Stomach smooth muscle (tissue), 2 donors: ENCODE results near the gene NKPD1.
A peak's percentile ranks its signal among the peaks of the same experiment; 100 is the strongest.

ENCODE experiments used
- H3K27ac ChIP-seq: one replicate; pipeline ENCODE4 v1.7.0; 2013; ENCODE audit warnings: mild to moderate bottlenecking, low read length, inconsistent platforms
- H3K27me3 ChIP-seq, 2 donors: one replicate each; pipeline ENCODE4 v1.7.0; 2013; ENCODE audit warnings: low read length in 2 of 2; ENCODE audit not compliant: insufficient read depth in 2 of 2, control insufficient read depth in 1 of 2
- H3K36me3 ChIP-seq, 2 donors: one replicate each; pipeline ENCODE4 v1.7.0; 2013; ENCODE audit warnings: low read length in 2 of 2; ENCODE audit not compliant: control insufficient read depth in 2 of 2, insufficient read depth in 2 of 2
- H3K4me1 ChIP-seq: one replicate; pipeline ENCODE4 v1.7.0; 2013; ENCODE audit warnings: low read length; ENCODE audit not compliant: control insufficient read depth, insufficient read depth
- H3K4me3 ChIP-seq, 2 donors: one replicate each; pipeline ENCODE4 v1.7.0; 2013; ENCODE audit warnings: low read length in 2 of 2
- H3K9ac ChIP-seq, 2 donors: one replicate each; pipeline ENCODE4 v1.7.0; 2013; ENCODE audit warnings: low read length in 2 of 2, mild to moderate bottlenecking in 1 of 2
- H3K9me3 ChIP-seq, 2 donors: one replicate each; pipeline ENCODE4 v1.7.0; 2013; ENCODE audit warnings: low read length in 2 of 2; ENCODE audit not compliant: control insufficient read depth in 2 of 2
- donor health status: healthy.
- donor health status: Pancreatic carcinoma.

The NKPD1 gene

DNA sequence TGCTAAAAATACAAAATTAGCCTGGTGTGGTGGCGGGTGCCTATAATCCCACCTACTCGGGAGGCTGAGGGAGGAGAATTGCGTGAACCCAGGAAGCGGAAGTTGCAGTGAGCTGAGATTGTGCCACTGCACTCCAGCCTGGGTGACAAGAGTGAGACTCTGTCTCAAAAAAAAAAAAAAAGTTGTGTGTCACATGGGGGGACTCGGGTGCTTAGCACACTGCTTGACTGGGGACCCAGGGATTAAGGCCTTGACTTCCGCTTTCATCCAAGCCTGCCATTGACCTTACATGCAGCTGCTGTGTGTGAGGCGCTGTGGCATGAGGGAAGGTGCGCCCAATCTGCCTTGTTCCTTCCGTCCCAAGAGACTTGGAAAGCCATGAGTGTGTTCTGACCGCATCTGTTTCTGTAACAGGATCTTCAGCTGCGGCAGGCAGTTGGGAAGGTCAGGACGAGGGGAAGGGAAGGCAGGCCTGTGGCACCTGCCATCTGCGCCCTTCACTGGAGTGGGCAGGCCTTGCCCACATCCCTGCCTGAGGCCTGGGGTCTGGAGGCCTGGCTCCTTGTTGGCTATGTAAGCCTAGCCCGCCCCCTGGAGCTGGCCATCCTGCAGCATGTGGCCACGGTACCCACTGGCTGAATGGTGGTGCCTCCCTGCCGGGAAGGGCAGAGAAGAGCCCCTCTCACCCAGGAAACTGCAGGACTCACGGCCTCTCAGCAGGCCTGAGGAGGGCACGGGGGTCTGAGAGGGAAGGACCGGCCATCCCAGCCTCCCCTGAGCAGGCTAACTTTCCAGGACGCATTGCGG lies 44.8 kb downstream of the NKPD1 start:
- Histone ChIP-seq H3K4me1 (peaks cover 5% of the 10 kb centered on the region), H3K27me3 (no peaks in the 10 kb centered on the region), H3K4me3 (no peak overlapping the region), H3K9me3 (no peaks in the 10 kb centered on the region), H3K9ac (no peak overlapping the region), H3K27ac (no peak overlapping the region), H3K36me3 (no peaks in the 10 kb centered on the region)

DNA sequence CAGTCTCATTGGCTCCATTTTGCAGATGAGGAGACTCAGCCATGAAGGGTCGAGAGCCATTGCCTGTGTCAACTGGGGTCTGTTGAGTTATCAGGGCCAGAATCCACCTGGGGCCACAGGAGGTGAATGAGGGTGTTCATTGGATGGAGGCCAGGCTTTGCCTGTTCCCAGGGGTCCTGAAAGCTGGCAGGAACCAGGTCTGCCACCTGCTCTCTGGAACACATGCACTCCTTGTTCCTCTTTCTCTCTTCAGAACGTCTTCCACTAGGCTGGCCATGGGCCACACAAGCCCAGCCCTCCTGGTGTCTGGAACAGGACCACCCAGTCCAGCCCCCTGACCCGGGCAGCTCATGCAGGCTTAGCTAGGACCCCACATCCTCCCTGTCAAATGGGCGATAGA lies 46.7 kb downstream of the NKPD1 start:
- no peak overlapping the region for H3K9ac ChIP-seq
- no peaks in the 10 kb centered on the region for H3K9me3 ChIP-seq
- peaks cover 5% of the 10 kb centered on the region for H3K4me1 ChIP-seq
- no peaks in the 10 kb centered on the region for H3K36me3 ChIP-seq
- no peak overlapping the region for H3K4me3 ChIP-seq
- H3K27ac ChIP-seq = no peak overlapping the region
- no peaks in the 10 kb centered on the region for H3K27me3 ChIP-seq

DNA sequence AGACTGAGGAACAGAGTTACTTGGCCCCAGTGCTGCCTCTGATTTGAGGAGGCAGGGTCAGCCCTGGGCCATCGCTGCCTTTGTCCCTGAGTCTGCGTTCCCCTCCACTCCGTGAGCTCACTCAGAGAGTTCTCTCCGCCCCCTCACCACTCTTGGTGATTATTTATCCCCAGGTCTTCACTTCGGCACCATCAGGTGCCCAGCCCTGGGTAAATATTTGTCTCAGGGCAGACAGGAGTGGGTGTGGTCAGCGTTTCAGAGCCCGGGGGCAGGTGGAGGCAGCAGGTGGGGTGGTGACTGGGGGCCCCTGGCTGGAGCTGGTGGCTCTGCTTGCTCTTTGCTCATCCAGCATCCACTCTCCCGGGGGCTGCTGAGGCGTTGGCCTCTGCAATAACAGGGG lies 47.2 kb downstream of the NKPD1 start:
- Histone ChIP-seq H3K4me1 (peaks cover 5% of the 10 kb centered on the region), H3K9me3 (no peaks in the 10 kb centered on the region), H3K36me3 (no peaks in the 10 kb centered on the region), H3K27ac (no peak overlapping the region), H3K9ac (peak overlapping the region in 1 of 2 donors; percentile 5), H3K27me3 (no peaks in the 10 kb centered on the region), H3K4me3 (no peak overlapping the region)

DNA sequence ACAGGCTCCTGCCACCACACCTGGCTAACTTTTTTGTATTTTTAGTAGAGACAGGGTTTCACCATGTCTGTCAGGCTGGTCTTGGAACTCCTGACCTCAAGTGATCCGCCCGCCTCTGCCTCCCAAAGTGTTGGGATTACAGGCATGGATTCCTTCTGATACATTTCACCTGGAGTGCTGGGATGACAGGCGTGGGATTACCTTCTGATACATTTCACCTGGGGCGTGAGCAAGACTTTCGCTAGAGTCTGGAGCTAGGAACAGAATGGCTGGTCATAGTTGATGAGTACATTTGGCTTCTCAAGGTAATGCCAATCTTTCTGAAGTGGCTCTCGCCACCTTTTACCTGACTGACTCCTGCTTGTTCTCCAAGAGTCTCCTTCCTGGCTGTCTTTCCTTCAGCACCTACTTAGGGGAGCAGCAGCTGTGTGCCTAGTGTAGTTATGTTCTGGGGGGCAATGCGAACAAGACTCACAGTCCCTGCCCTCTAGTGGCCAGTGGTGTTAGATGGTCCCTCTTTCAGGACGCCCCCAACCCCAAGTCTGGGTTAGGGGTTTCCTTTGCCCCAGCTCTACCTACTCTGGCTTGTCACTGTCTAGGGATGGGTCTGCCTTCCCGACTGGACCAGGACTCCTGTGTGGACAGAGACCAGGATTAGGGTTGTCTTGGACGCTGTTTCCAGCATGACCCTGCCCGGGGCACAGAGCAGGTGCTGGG lies 48.5 kb downstream of the NKPD1 start:
- H3K9me3 ChIP-seq = no peaks in the 10 kb centered on the region
- no peaks in the 10 kb centered on the region for H3K36me3 ChIP-seq
- peaks cover 2% of the 10 kb centered on the region for H3K4me1 ChIP-seq
- no peak overlapping the region for H3K4me3 ChIP-seq
- no peak overlapping the region for H3K9ac ChIP-seq
- no peaks in the 10 kb centered on the region for H3K27me3 ChIP-seq
- H3K27ac ChIP-seq = no peak overlapping the region
